SK-N-MC (cell line): ENCODE results near the gene PTPRM.

ENCODE experiments used
- EZH2 ChIP-seq: fragments of 200-600 bp; sonication (generic); IDR thresholded peaks from one replicate; pipeline ENCODE4 v1.6.1; 2017; ENCODE audit warnings: antibody characterized with exemption
- FOXP2 ChIP-seq: optimal IDR thresholded peaks from 2 replicates; pipeline ENCODE3; 2011; ENCODE audit warnings: mild to moderate bottlenecking, moderate library complexity; ENCODE audit not compliant: insufficient read depth; ENCODE audit errors: extremely low read length, control extremely low read depth
- POLR2AphosphoS5 ChIP-seq: IDR thresholded peaks from 2 replicates; pipeline ENCODE4 v1.6.1; 2012; ENCODE audit warnings: mild to moderate bottlenecking, low read depth, low read length, borderline replicate concordance

DNA sequence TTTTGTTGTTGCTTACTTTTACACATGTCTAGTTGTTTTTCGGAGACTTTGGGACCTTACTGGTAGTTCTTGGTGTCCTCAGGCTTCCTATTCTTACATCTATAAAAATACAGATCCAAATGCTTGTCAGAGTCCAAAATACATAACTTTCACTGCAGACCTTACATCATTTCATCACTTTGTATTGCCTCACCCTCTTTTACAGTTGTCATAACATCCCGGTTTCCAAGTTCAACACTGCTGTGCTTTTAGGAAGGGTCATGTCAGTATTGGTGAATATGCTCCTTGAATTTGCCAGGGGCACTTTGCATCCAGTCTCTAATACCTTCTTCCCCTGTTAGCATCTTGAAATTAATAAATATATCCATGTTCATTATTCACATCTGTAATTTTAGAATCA is 523.9 kb downstream of the PTPRM start:
- TF ChIP-seq POLR2AphosphoS5 (no peak), EZH2 (no peak), FOXP2 (no peak)
